Endothelial cell of umbilical vein (primary cell): ENCODE results near the gene NDUFAF2. TPM values are rescaled to one million over a fixed set of nuclear protein-coding genes. Genes with fewer than 3 reads are reported as not detected.

Experiments used
- BruUV-seq: library from RNA; stranded (reverse); fragments of 400-500 nt; replicated peaks from 2 replicates; lab custom pipeline; 2021; lab: Mats Ljungman, UMichigan
- CTCF ChIA-PET: fragments of 300-600, 350-600 bp; sonication (Branson Sonifier 250); formaldehyde crosslinking; loops from one replicate; lab custom pipeline; 2021; ENCODE audit warnings: antibody characterized with exemption, inconsistent platforms; lab: Charles Lee
- POLR2A ChIA-PET: fragments of 300-600, 350-600 bp; sonication (Branson Sonifier 250); formaldehyde crosslinking; loops from one replicate; lab custom pipeline; 2021; ENCODE audit warnings: antibody characterized with exemption, inconsistent platforms; lab: Charles Lee
- DNase-seq: peaks from one replicate; pipeline ENCODE4 v3.0.0-alpha.2; 2011; ENCODE audit warnings: low read depth, low spot score
- FAIRE-seq: peaks from 2 replicates; lab custom pipeline; 2011; peaks lifted over from hg19 to GRCh38; lab: Jason Lieb, UNC
- H2AFZ ChIP-seq: 2 replicates; pipeline ENCODE4 v1.6.0; 2012; ENCODE audit warnings: low read depth, low read length, control low read depth, inconsistent platforms
- H3K27ac ChIP-seq: 2 replicates; pipeline ENCODE4 v1.5.1; 2011; ENCODE audit warnings: low read depth, mild to moderate bottlenecking, control low read depth, low read length, moderate library complexity; ENCODE audit not compliant: insufficient read depth
- H3K27me3 ChIP-seq, 2 experiments: 2 replicates each; pipeline versions ENCODE4 v1.6.0 to v1.6.1; 2011; ENCODE audit warnings: low read length in 2 of 2, mixed read lengths in 1 of 2; ENCODE audit not compliant: control insufficient read depth in 2 of 2, insufficient read depth in 2 of 2
- H3K36me3 ChIP-seq, 2 experiments: 2 replicates in 1 of 2; 3 replicates in 1 of 2; pipeline ENCODE4 v1.5.1; 2011; ENCODE audit warnings: low read length in 2 of 2, mild to moderate bottlenecking in 1 of 2, moderate library complexity in 1 of 2; ENCODE audit not compliant: control insufficient read depth in 2 of 2, insufficient read depth in 2 of 2; ENCODE audit errors: extremely low read depth in 1 of 2
- H3K4me1 ChIP-seq: 3 replicates; pipeline ENCODE4 v1.5.1; 2011; ENCODE audit warnings: mild to moderate bottlenecking, low read length; ENCODE audit not compliant: control insufficient read depth, insufficient read depth; ENCODE audit errors: extremely low read depth
- H3K4me2 ChIP-seq: 2 replicates; pipeline ENCODE4 v1.6.1; 2011; ENCODE audit warnings: low read length, control low read depth, mixed read lengths; ENCODE audit not compliant: insufficient read depth
- H3K4me3 ChIP-seq, 3 experiments: fragments of 200-600 bp in 1 of 3; sonication (generic), shearing (Covaris generic) in 1 of 3; replicated peaks in 1 of 3; 2 replicates each; pipeline ENCODE4 v1.5.1; 2011 to 2016; ENCODE audit warnings: control low read depth in 3 of 3, low read length in 3 of 3, mild to moderate bottlenecking in 2 of 3, inconsistent platforms in 1 of 3, low read depth in 1 of 3, moderate library complexity in 1 of 3; ENCODE audit not compliant: insufficient read depth in 1 of 3
- H3K79me2 ChIP-seq: 2 replicates; pipeline ENCODE4 v1.6.0; 2012; ENCODE audit warnings: low read length, inconsistent platforms; ENCODE audit not compliant: control insufficient read depth, insufficient read depth
- H3K9ac ChIP-seq: replicated peaks from 2 replicates; pipeline ENCODE3; 2011; ENCODE audit warnings: low read length, control low read depth; ENCODE audit not compliant: insufficient read depth; ENCODE audit errors: extremely low read depth
- H3K9me1 ChIP-seq: replicated peaks from 3 replicates; pipeline ENCODE4 v1.6.0; 2011; ENCODE audit warnings: mild to moderate bottlenecking, low read length; ENCODE audit not compliant: control insufficient read depth, insufficient read depth; ENCODE audit errors: extremely low read depth
- H3K9me3 ChIP-seq: replicated peaks from 2 replicates; pipeline ENCODE4 v1.5.1; 2012; ENCODE audit warnings: low read length, inconsistent platforms; ENCODE audit not compliant: control insufficient read depth, insufficient read depth
- H4K20me1 ChIP-seq: replicated peaks from 2 replicates; pipeline ENCODE3; 2011; ENCODE audit warnings: mild to moderate bottlenecking, low read length; ENCODE audit not compliant: control insufficient read depth, insufficient read depth; ENCODE audit errors: extremely low read depth
- EZH2 ChIP-seq: IDR thresholded peaks from 2 replicates; pipeline ENCODE4 v1.6.1; 2012; ENCODE audit warnings: borderline replicate concordance, low read depth, mild to moderate bottlenecking, moderate library complexity, low read length, inconsistent platforms; ENCODE audit not compliant: severe bottlenecking
- FOS ChIP-seq: IDR thresholded peaks from 2 replicates; pipeline ENCODE4 v1.6.1; 2011; ENCODE audit warnings: mild to moderate bottlenecking, low read length, moderate library complexity, borderline replicate concordance; ENCODE audit not compliant: insufficient read depth
- POLR2A ChIP-seq: IDR thresholded peaks from 2 replicates; pipeline ENCODE4 v1.6.1; 2012; ENCODE audit warnings: low read depth, mild to moderate bottlenecking, control low read depth, low read length
- POLR2AphosphoS5 ChIP-seq: IDR thresholded peaks from 2 replicates; pipeline ENCODE4 v1.6.1; 2012; ENCODE audit warnings: low read depth, mild to moderate bottlenecking, control low read depth, low read length, moderate library complexity; ENCODE audit not compliant: insufficient read depth
- dilution Hi-C: fragments of 300-500 bp; cut with MboI; formaldehyde crosslinking; loops from one replicate; pipeline ENCODE4 v1.15.0; 2019; ENCODE audit warnings: low sequenced_read_pairs; ENCODE audit not compliant: extremely low pct_ligation_motif_present
- intact Hi-C: fragments of 100-400 bp; cut with micrococcal nuclease; formaldehyde crosslinking; loops from one replicate; pipeline ENCODE4 v1.10.0; 2022
- polyA plus RNA-seq, 4 experiments: library from polyadenylated mRNA; depleted of rRNA in 3 of 4; stranded (reverse) in 3 of 4; unstranded in 1 of 4; fragments of >200 nt; gene quantifications; 2 replicates each; pipeline versions ENCODE4 v1.2.1 to v1.2.3, GENCODE V29; 2011 to 2012; ENCODE audit warnings: missing spikeins in 1 of 4
- total RNA-seq: library from RNA; stranded (reverse); gene quantifications from 2 replicates; pipeline ENCODE4 v1.2.3, GENCODE V29; 2021

NDUFAF2 gene
- total and polyA plus RNA-seq, 2 donors (not counting 3 experiments of a cell fraction or from before 2014, with no cell fraction given): 10.7 to 39.9 TPM

GRCh38 chr5:61162010-61162831 lies 217.2 kb downstream of the NDUFAF2 start, which contains the start of gene SMIM15:
TSS of gene SMIM15 (minus strand) at chr5:61162468. CDS start at chr5:61160171, 2,297 bp downstream.
- ChIA-PET POLR2A (interaction anchor here (0.7 to 1.4 kb wide), 2 partner anchors 165 to 170 kb away, joined by 6 to 8 read pairs; partner anchors contain the start of gene ZSWIM6), CTCF (interaction anchor here (1.2 to 2.7 kb wide), 2 partner anchors 169 to 204 kb away, joined by 3 to 11 read pairs; no protein-coding TSS in a partner anchor)
- DNase-seq (peak; percentile 82), FAIRE-seq (peak; percentile 63)
- intact Hi-C loops (loop anchor here (1.0 to 10.0 kb wide), 8 partner anchors 107 to 465 kb away; no protein-coding TSS in a partner anchor), dilution Hi-C loops (no loop called here)
- peak within 1 kb of the TSS; percentile 73 for H2AFZ ChIP-seq
- BruUV-seq: TSS peak; percentile 26
- H3K4me1 ChIP-seq: peaks cover 15% of the 10 kb centered on the region
- H3K9me3 ChIP-seq: no peaks in the 10 kb centered on the region
- no peaks in the 10 kb centered on the region for H3K27me3 ChIP-seq
- H3K27ac ChIP-seq: peak within 1 kb of the TSS; percentile 72
- H3K4me2 ChIP-seq: peak within 1 kb of the TSS; percentile 78
- peaks cover 34% of the 10 kb centered on the region for H3K79me2 ChIP-seq
- H3K4me3 ChIP-seq: peak within 1 kb of the TSS; percentile 22 to 70 (median 67)
- H3K9ac ChIP-seq: peak within 1 kb of the TSS; percentile 65
- H3K36me3 ChIP-seq: peaks cover 0 to 4% of the 10 kb centered on the region in 2 experiments
- H4K20me1 ChIP-seq: no peaks in the 10 kb centered on the region
- TF ChIP-seq POLR2AphosphoS5 (peak; percentile 89), POLR2A (peak; percentile 61), EZH2 (no peak), FOS (peak; percentile 57)
- no peaks in the 10 kb centered on the region for H3K9me1 ChIP-seq
